GM12864 (cell line): ENCODE measurements around the gene SERPINA12.
"Not testable (repeated sequence)": the region's sequence is repeated elsewhere in the genome, so short reads cannot be mapped to it uniquely, and the experiment has no call there.

Experiments used
- DNase-seq: peaks from one replicate; pipeline ENCODE4 v3.0.0-alpha.2; 2011; ENCODE audit warnings: low read depth
- H3K4me3 ChIP-seq: 2 replicates; pipeline ENCODE4 v1.5.1; 2011; ENCODE audit warnings: mild to moderate bottlenecking, low read depth, low read length, control low read depth
- TF ChIP-seq, protein P1 (sequence below): IDR thresholded peaks from 2 replicates; pipeline ENCODE4 v1.5.1; 2011; ENCODE audit warnings: low read depth, mild to moderate bottlenecking, moderate library complexity, low read length, control low read depth, inconsistent platforms; ENCODE audit errors: missing control alignments

The SERPINA12 gene

GRCh38 chr14:94521375-94522114, 12.3 kb upstream of the SERPINA12 start:
- no peak for DNase-seq
- TF ChIP-seq, protein P1, sequence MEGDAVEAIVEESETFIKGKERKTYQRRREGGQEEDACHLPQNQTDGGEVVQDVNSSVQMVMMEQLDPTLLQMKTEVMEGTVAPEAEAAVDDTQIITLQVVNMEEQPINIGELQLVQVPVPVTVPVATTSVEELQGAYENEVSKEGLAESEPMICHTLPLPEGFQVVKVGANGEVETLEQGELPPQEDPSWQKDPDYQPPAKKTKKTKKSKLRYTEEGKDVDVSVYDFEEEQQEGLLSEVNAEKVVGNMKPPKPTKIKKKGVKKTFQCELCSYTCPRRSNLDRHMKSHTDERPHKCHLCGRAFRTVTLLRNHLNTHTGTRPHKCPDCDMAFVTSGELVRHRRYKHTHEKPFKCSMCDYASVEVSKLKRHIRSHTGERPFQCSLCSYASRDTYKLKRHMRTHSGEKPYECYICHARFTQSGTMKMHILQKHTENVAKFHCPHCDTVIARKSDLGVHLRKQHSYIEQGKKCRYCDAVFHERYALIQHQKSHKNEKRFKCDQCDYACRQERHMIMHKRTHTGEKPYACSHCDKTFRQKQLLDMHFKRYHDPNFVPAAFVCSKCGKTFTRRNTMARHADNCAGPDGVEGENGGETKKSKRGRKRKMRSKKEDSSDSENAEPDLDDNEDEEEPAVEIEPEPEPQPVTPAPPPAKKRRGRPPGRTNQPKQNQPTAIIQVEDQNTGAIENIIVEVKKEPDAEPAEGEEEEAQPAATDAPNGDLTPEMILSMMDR: no peak
- H3K4me3 ChIP-seq: no peak overlapping the region

DNA sequence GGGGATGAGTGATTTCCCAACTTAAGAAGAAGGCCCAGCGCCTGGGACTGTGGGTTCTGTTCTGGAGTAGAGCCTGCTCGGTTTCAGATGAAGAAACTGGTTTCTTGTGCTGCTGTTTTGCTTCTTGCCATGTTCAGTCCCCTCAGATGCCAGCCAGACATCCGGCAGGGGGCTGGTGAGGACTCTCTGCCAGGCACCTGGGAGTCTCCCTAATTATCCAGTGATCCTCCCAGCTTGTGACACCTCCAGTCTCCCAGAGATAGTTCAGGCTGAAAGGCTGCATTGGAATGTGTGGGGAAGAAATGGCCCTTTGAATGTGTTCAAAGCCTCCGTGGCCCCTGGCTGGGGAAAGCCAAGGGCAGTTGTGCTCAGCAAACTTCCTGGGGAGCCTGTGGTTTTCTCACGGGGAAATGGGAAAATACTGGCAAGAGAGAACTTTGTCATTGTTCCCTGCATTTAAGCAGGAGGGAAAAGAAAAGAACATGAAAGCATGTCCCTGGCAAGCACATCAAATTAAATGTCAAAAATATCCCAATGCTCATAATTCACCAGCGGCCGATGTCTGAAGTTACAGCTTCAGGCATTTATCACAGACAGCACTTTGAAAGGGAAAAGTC, 8.5 kb upstream of the SERPINA12 start:
- TF ChIP-seq, protein P1: no peak
- DNase-seq: no peak
- H3K4me3 ChIP-seq: no peak overlapping the region

GRCh38 chr14:94517248-94517640, 8.0 kb upstream of the SERPINA12 start:
- H3K4me3 ChIP-seq: no peak overlapping the region
- TF ChIP-seq, protein P1: no peak
- DNase-seq: no peak

GRCh38 chr14:94515856-94516255, 6.6 kb upstream of the SERPINA12 start:
- DNase-seq: no peak
- no peak overlapping the region for H3K4me3 ChIP-seq
- TF ChIP-seq, protein P1: no peak

GRCh38 chr14:94515426-94515825, 6.2 kb upstream of the SERPINA12 start:
- TF ChIP-seq, protein P1: no peak
- DNase-seq: no peak

GRCh38 chr14:94514351-94514750, 5.1 kb upstream of the SERPINA12 start:
- TF ChIP-seq, protein P1: no peak
- no peak for DNase-seq
- no peak overlapping the region for H3K4me3 ChIP-seq

More at GRCh38 chr14:94515426-94515825, 6.2 kb upstream of the SERPINA12 start:
- H3K4me3 ChIP-seq: no peak overlapping the region

DNA sequence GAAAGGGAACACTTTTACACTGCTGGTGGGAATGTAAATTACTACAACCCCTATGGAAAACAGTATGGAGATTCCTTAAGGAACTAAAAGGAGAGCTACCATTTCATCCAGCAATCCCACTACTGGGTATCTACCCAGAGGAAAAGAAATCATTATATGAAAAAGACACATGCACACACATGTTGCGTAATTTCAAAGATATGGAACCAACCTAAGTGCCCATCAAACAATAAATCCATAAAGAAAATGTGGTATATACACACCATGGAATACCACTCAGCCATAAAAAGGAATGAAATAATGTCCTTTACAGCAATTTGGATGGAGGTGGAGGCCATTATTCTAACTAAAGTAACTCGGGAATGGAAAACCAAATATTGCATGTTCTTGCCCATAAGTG, 1.2 kb upstream of the SERPINA12 start:
- not testable (repeated sequence) for DNase-seq, H3K4me3 ChIP-seq
